Lower leg skin (tissue), 3 donors: ENCODE measurements around the gene ISG15.

Source experiments
- CTCF ChIP-seq, 3 donors: fragments of 450-650 bp; IDR thresholded peaks; one replicate each; pipeline ENCODE4 v1.5.1; 2016; ENCODE audit warnings: antibody characterized with exemption in 3 of 3, mild to moderate bottlenecking in 3 of 3, moderate library complexity in 2 of 3
- POLR2A ChIP-seq, 2 donors: fragments of 450-650 bp; IDR thresholded peaks; one replicate each; pipeline ENCODE4 v1.6.1; 2016 to 2017; ENCODE audit warnings: antibody characterized with exemption in 2 of 2, mild to moderate bottlenecking in 1 of 2, moderate library complexity in 1 of 2

GRCh38 chr1:1026599-1027413 is 13.5 kb downstream of the ISG15 start:
- TF ChIP-seq POLR2A (IDR thresholded peaks at IDR 0.05), result no peak
- no peak for TF ChIP-seq CTCF (IDR thresholded peaks at IDR 0.05)
